Adrenal gland (tissue), 12 donors: ENCODE measurements around the gene RSPH3. TPM values are rescaled to one million over a fixed set of nuclear protein-coding genes. Genes with fewer than 3 reads are reported as not detected.

Experiments used
- DNase-seq, 7 donors: peaks; one replicate each; pipeline ENCODE4 v3.0.0-alpha.2; 2019 to 2020
- H3K27ac ChIP-seq, 5 donors: fragments of 200-600 bp; sonication (generic) in 4 of 5; 1 replicate in 3 of 5; 2 replicates in 2 of 5; pipeline versions ENCODE4 v1.5.1 to v1.8.0; 2016 to 2020; ENCODE audit warnings: mild to moderate bottlenecking in 1 of 5
- H3K27me3 ChIP-seq: fragments of 200-600 bp; 2 replicates; pipeline ENCODE4 v1.8.0; 2021
- H3K36me3 ChIP-seq, 2 donors: fragments of 200-600 bp; replicated peaks in 1 of 2; 1 replicate in 1 of 2; 2 replicates in 1 of 2; pipeline versions ENCODE4 v1.5.1 to v1.8.0; 2018 to 2022
- H3K4me1 ChIP-seq, 2 donors: fragments of 200-600 bp; replicated peaks in 1 of 2; 1 replicate in 1 of 2; 2 replicates in 1 of 2; pipeline versions ENCODE4 v1.5.1 to v1.8.0; 2018 to 2021
- H3K4me3 ChIP-seq, 4 donors: fragments of 200-600 bp; sonication (generic) in 3 of 4; one replicate each; pipeline ENCODE4 v1.5.1; 2016 to 2018
- H3K9me3 ChIP-seq, 3 donors: fragments of 200-600 bp; sonication (generic) in 1 of 3; replicated peaks in 1 of 3; 1 replicate in 2 of 3; 2 replicates in 1 of 3; pipeline versions ENCODE4 v1.5.1 to v1.8.0; 2016 to 2021
- CTCF ChIP-seq, 6 experiments: fragments of 450-650 bp in 4 of 6; fragments of 200-600 bp in 2 of 6; sonication (generic) in 1 of 6; IDR thresholded peaks; 1 replicate in 5 of 6; 2 replicates in 1 of 6; pipeline versions ENCODE4 v1.5.1 to v1.8.0; 2016 to 2021; ENCODE audit warnings: antibody characterized with exemption in 6 of 6, mild to moderate bottlenecking in 2 of 6, moderate library complexity in 1 of 6
- POLR2A ChIP-seq, 2 donors: fragments of 450-650 bp; IDR thresholded peaks; one replicate each; pipeline ENCODE4 v1.6.1; 2017; ENCODE audit warnings: antibody characterized with exemption in 2 of 2, mild to moderate bottlenecking in 2 of 2, moderate library complexity in 1 of 2
- WGBS, 4 donors: extraction: QIAGEN DNeasy Blood & Tissue Kit in 2 of 4; methylation state at CpG; one replicate each; pipeline versions ENCODE4 v1.1.5 to v1.1.7; 2013 to 2017; 5-methylcytosine and 5-hydroxymethylcytosine counted together
- intact Hi-C, 2 donors: fragments of 100-400 bp; cut with DNase I; formaldehyde crosslinking; loops; one replicate each; pipeline versions ENCODE4 v1.14.1 to v1.15.0; 2022 to 2023
- polyA plus RNA-seq, 3 donors: library from polyadenylated mRNA; stranded (reverse); fragments of 200-250 nt in 2 of 3; fragments of 350-450 nt in 1 of 3; fragmentation: Illumina TruSeq in 1 of 3; extraction: RNeasy Lipid Tissue Mini Kit (QIAGEN cat#74804) in 1 of 3; gene quantifications; one replicate each; pipeline ENCODE4 v1.2.3, GENCODE V29; 2013 to 2014
- total RNA-seq, 9 donors: library from RNA; depleted of rRNA in 4 of 9; stranded (reverse); fragments of >200 nt in 4 of 9; fragments of 120-200 nt in 1 of 9; fragmentation: NEBNext Ultra II Directional in 1 of 9; extraction: Animal tissue kit (Norgen Biotek cat#: 25700) in 1 of 9; gene quantifications; one replicate each; pipeline versions ENCODE4 v1.1.0 to v1.2.4, GENCODE V29; 2013 to 2023
- donor health status: healthy with polysubstance abuse.
- donor health status: Bipolar disorder and iron deficiency.
- donor health status: DM: yes; HTN: yes; CAD: no.
- donor health status: DM: no; HTN: no; CAD: no.
- donor health status: DM: no; HTN: no; CAD: no.
- donor health status: DM: yes; HTN: yes; CAD: no.

RSPH3 gene
- total and polyA plus RNA-seq, 12 donors: 3.4 to 20.5 (median 12.8) TPM

- no peak overlapping the region for H3K27ac ChIP-seq
- H3K4me1 ChIP-seq: peaks cover 0 to 10% of the 10 kb centered on the region in 2 donors
- DNase-seq: no peak
- no peak overlapping the region for H3K4me3 ChIP-seq
- TF ChIP-seq CTCF (IDR thresholded peaks at IDR 0.05) (no peak), POLR2A (IDR thresholded peaks at IDR 0.05) (no peak)
- WGBS, 4 donors: 83 to 94% (median 90%) methylated on average over 5 of the region's 5 CpGs
- H3K9me3 ChIP-seq: no peaks in the 10 kb centered on the region
- no peaks in the 10 kb centered on the region for H3K27me3 ChIP-seq
- intact Hi-C loops: loop anchor here in 1 of 2 donors (10.0 kb wide), 1 partner anchor 129 kb away; no protein-coding TSS in a partner anchor
- H3K36me3 ChIP-seq: no peaks in the 10 kb centered on the region
Measured at GRCh38 chr6:159005436-159005835, 5.4 kb upstream of the RSPH3 start.

- intact Hi-C loops: loop anchor here in 1 of 2 donors (10.0 kb wide), 1 partner anchor 130 kb away; no protein-coding TSS in a partner anchor
- WGBS, 4 donors: 63 to 81% (median 75%) methylated on average over 3 of the region's 3 CpGs
- Histone ChIP-seq H3K27ac (no peak overlapping the region), H3K4me3 (no peak overlapping the region), H3K27me3 (no peaks in the 10 kb centered on the region), H3K4me1 (peaks cover 0 to 10% of the 10 kb centered on the region in 2 donors), H3K9me3 (no peaks in the 10 kb centered on the region), H3K36me3 (no peaks in the 10 kb centered on the region)
- TF ChIP-seq POLR2A (IDR thresholded peaks at IDR 0.05): no peak
- TF ChIP-seq CTCF (IDR thresholded peaks at IDR 0.05): no peak
- no peak for DNase-seq
Measured at GRCh38 chr6:159004592-159004991, 4.6 kb upstream of the RSPH3 start.

- DNase-seq: peak in 2 of 7 donors; percentile 21 to 31
- H3K4me1 ChIP-seq: peaks cover 0 to 10% of the 10 kb centered on the region in 2 donors
- intact Hi-C loops: loop anchor here in 1 of 2 donors (10.0 kb wide), 1 partner anchor 132 kb away; no protein-coding TSS in a partner anchor
- H3K4me3 ChIP-seq: no peak overlapping the region
- H3K9me3 ChIP-seq: no peaks in the 10 kb centered on the region
- 75 to 78% (median 77%) methylated on average over 12 of the region's 12 CpGs for WGBS, 4 donors
- no peak overlapping the region for H3K27ac ChIP-seq
- H3K36me3 ChIP-seq: no peaks in the 10 kb centered on the region
- H3K27me3 ChIP-seq: no peaks in the 10 kb centered on the region
- TF ChIP-seq CTCF (IDR thresholded peaks at IDR 0.05) (no peak), POLR2A (IDR thresholded peaks at IDR 0.05) (no peak)
Measured at GRCh38 chr6:159002432-159003155, 2.6 kb upstream of the RSPH3 start.

- Histone ChIP-seq H3K27me3 (no peaks in the 10 kb centered on the region), H3K27ac (peak overlapping the region in 4 of 5 donors; percentile 87 to 92 (median 88)), H3K4me1 (peaks cover 0 to 10% of the 10 kb centered on the region in 2 donors), H3K36me3 (no peaks in the 10 kb centered on the region), H3K4me3 (peak overlapping the region; percentile 0 to 69 (median 48)), H3K9me3 (no peaks in the 10 kb centered on the region)
- DNase-seq: peak in 1 of 7 donors; percentile 60
- TF ChIP-seq CTCF (IDR thresholded peaks at IDR 0.05) (no peak), POLR2A (IDR thresholded peaks at IDR 0.05) (no peak)
- WGBS, 4 donors: 1 to 3% (median 1%) methylated on average over 13 to 24 of the region's 24 CpGs
- intact Hi-C loops: no loop called here
Measured at GRCh38 chr6:158999154-158999665, 792 bp downstream of the RSPH3 start.
